Measurements from ENCODE around the gene SLC4A2. TPM values are rescaled to one million over a fixed set of nuclear protein-coding genes. Genes with fewer than 3 reads are reported as not detected.

Gene SLC4A2
- total RNA-seq, 2 donors from 2014 or later, result 55.3 to 114 TPM

DNA sequence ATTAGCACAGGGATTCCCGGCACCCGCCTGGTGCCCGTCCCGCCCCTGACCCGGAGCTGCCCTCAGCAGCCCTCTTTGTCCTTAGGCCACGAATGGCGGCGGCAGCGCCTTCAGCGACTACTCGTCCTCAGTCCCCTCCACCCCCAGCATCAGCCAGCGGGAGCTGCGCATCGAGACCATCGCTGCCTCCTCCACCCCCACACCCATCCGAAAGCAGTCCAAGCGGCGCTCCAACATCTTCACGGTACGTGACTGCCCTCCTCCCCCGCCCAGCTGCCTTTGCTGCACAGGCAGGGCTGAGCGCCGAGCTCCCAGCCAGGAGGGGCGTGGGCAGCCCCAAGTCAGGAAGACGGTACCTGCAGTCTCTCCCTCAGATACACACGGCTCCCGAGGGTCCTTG is 60.5 kb downstream of the SLC4A2 start:
- TF ChIP-seq, protein P1, sequence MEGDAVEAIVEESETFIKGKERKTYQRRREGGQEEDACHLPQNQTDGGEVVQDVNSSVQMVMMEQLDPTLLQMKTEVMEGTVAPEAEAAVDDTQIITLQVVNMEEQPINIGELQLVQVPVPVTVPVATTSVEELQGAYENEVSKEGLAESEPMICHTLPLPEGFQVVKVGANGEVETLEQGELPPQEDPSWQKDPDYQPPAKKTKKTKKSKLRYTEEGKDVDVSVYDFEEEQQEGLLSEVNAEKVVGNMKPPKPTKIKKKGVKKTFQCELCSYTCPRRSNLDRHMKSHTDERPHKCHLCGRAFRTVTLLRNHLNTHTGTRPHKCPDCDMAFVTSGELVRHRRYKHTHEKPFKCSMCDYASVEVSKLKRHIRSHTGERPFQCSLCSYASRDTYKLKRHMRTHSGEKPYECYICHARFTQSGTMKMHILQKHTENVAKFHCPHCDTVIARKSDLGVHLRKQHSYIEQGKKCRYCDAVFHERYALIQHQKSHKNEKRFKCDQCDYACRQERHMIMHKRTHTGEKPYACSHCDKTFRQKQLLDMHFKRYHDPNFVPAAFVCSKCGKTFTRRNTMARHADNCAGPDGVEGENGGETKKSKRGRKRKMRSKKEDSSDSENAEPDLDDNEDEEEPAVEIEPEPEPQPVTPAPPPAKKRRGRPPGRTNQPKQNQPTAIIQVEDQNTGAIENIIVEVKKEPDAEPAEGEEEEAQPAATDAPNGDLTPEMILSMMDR (IDR thresholded peaks at IDR 0.05), result no peak

DNA sequence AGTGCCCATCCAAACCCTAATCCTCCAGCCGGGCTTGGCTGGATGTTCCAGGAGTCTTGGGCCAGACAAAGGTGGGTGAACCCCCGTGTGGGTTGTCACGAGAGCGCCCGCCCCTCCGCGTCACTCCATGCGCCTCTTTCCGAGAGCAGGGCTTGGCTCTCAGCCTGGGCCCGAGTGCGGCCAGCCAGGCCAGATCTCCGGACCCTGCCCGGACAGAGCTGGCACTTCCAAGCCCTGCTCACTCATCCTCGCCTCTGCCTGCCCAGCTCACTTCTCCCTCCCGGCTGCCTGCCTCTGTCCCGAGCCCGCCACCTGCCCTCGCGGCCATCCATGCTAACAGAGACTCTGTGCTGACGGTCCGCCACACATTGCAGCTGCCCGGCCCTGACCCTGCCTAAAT is 61.5 kb downstream of the SLC4A2 start:
- H3K27me3 ChIP-seq, result no peaks in the 10 kb centered on the region
- DNase-seq (ENCODE audit: low spot score), result no peak
- H3K36me3 ChIP-seq, result peaks cover 51% of the 10 kb centered on the region
- TF ChIP-seq, protein P1 (IDR thresholded peaks at IDR 0.05), result no peak
- no peak overlapping the region for H3K27ac ChIP-seq
- no peak overlapping the region for H3K4me3 ChIP-seq
- H3K4me1 ChIP-seq, result peaks cover 0 to 12% of the 10 kb centered on the region in 2 donors
- no peaks in the 10 kb centered on the region for H3K9me3 ChIP-seq

More for the DNA sequence above, 60.5 kb downstream of the SLC4A2 start:
- no peak for DNase-seq (ENCODE audit: low spot score)
- Histone ChIP-seq H3K4me3 (no peak overlapping the region), H3K27ac (no peak overlapping the region), H3K4me1 (peaks cover 0 to 10% of the 10 kb centered on the region in 2 donors), H3K27me3 (no peaks in the 10 kb centered on the region), H3K9me3 (no peaks in the 10 kb centered on the region), H3K36me3 (peaks cover 51% of the 10 kb centered on the region)

DNA sequence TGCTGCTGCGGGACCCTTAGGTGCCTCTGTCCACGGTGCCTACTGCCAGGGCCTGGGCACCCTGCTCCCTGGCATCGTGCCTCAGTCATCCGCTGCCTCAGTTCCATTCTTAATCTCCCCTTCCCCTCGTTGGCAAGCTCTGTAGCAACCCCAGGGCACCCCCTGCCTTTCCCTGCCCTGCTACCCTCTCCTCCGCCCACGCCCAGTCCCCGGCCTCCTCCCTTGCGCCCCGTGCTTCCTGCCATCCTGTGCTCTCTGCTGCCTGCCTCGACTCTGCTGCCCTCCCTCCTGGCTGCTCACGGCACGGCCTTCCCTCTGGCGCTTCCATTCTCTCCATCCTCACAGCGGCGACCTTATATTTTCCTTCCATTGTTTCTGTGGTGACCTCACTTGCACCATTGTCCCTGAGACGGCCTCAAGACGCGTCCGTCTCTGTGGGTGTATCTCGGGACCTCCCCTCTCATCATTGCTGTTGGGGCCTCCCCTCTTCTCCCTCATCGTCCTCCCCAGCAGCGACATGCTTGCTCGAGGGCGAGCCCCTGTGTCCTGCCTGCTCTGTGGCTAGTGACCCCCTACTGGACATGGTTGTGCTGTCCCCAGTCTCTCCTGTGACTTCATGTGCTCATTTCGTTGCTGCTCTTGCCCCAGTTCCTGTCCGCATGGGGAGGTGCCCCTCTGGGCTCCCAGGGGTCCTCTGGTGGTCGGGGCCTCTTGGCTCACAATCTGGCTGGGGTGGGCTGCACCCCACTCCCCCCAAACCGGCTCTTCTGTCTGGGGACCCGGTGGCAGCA is 62.2 kb downstream of the SLC4A2 start:
- H3K4me3 ChIP-seq, result no peak overlapping the region
- TF ChIP-seq, protein P1 (IDR thresholded peaks at IDR 0.05), result no peak
- H3K36me3 ChIP-seq, result peaks cover 51% of the 10 kb centered on the region
- H3K27me3 ChIP-seq, result no peaks in the 10 kb centered on the region
- no peaks in the 10 kb centered on the region for H3K9me3 ChIP-seq
- no peak overlapping the region for H3K27ac ChIP-seq
- peaks cover 0 to 9% of the 10 kb centered on the region in 2 donors for H3K4me1 ChIP-seq
- no peak for DNase-seq (ENCODE audit: low spot score)

DNA sequence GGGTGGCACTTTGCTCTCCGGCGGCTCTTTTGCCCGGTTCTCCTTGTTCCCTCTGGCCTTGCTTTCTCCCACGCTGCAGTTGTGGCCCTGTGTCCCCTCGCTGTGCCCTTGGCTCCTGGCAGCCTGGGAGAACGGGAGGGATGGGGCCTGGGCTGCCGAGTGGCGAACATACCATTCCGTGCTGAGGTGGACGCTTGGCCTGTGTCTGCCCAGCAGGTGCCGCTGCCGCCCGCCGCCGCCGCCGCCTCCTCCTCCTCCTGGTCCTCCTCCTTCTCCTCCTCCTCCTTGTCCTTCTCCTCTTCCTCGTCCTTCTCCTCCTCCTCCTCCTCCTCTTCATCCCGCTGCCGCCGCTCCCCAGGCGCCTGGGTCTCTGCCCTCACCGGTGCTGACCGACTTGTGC is 62.9 kb downstream of the SLC4A2 start:
- peaks cover 51% of the 10 kb centered on the region for H3K36me3 ChIP-seq
- H3K9me3 ChIP-seq, result no peaks in the 10 kb centered on the region
- DNase-seq (ENCODE audit: low spot score), result no peak
- TF ChIP-seq, protein P1 (IDR thresholded peaks at IDR 0.05), result peak in 1 of 2 donors; percentile 34
- peaks cover 0 to 9% of the 10 kb centered on the region in 2 donors for H3K4me1 ChIP-seq
- H3K27me3 ChIP-seq, result no peaks in the 10 kb centered on the region
- no peak overlapping the region for H3K4me3 ChIP-seq
- no peak overlapping the region for H3K27ac ChIP-seq

GRCh38 chr7:151122796-151123157 is 63.4 kb downstream of the SLC4A2 start:
- no peaks in the 10 kb centered on the region for H3K27me3 ChIP-seq
- H3K36me3 ChIP-seq, result peaks cover 50% of the 10 kb centered on the region
- no peak for DNase-seq (ENCODE audit: low spot score)
- H3K4me3 ChIP-seq, result no peak overlapping the region
- peaks cover 0 to 9% of the 10 kb centered on the region in 2 donors for H3K4me1 ChIP-seq
- H3K27ac ChIP-seq, result no peak overlapping the region
- TF ChIP-seq, protein P1 (IDR thresholded peaks at IDR 0.05), result no peak
- H3K9me3 ChIP-seq, result no peaks in the 10 kb centered on the region
